ENCODE results near the gene KCNMA1.

DNA sequence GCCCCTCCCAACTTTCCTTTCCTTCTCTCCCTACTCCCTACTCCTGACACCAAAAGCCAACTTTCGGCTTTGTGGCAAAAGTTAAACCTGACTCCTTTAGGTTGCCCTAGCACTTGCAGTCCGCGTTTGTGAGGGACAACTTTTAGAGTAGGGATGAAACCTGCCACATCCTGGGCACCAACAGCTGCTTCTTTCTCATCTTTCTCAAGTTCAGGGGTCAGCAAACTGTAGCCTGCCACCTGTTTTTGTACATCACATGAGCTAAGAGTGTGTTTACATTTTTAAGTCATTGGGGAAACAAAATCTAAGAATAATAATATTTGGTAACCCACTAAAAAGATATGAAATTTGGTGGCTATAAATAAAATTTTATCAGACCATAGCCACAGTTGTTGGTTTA lies 660.6 kb downstream of the KCNMA1 start:
- TF ChIP-seq, protein P1, sequence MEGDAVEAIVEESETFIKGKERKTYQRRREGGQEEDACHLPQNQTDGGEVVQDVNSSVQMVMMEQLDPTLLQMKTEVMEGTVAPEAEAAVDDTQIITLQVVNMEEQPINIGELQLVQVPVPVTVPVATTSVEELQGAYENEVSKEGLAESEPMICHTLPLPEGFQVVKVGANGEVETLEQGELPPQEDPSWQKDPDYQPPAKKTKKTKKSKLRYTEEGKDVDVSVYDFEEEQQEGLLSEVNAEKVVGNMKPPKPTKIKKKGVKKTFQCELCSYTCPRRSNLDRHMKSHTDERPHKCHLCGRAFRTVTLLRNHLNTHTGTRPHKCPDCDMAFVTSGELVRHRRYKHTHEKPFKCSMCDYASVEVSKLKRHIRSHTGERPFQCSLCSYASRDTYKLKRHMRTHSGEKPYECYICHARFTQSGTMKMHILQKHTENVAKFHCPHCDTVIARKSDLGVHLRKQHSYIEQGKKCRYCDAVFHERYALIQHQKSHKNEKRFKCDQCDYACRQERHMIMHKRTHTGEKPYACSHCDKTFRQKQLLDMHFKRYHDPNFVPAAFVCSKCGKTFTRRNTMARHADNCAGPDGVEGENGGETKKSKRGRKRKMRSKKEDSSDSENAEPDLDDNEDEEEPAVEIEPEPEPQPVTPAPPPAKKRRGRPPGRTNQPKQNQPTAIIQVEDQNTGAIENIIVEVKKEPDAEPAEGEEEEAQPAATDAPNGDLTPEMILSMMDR (IDR thresholded peaks at IDR 0.05), result no peak
- TF ChIP-seq POLR2A (IDR thresholded peaks at IDR 0.05), result no peak
